NCI-H82 treated with DMSO at 0.1 percent for 48 hours (cell line): ENCODE data around the gene ZNF280B.
"Not testable (repeated sequence)": the region's sequence is repeated elsewhere in the genome, so short reads cannot be mapped to it uniquely, and the experiment has no call there.

ENCODE experiments used
- DNase-seq: peaks from one replicate; lab custom pipeline; 2025; ENCODE audit not compliant: unreplicated experiment; lab: John Stamatoyannopoulos, UW

The ZNF280B gene

DNA sequence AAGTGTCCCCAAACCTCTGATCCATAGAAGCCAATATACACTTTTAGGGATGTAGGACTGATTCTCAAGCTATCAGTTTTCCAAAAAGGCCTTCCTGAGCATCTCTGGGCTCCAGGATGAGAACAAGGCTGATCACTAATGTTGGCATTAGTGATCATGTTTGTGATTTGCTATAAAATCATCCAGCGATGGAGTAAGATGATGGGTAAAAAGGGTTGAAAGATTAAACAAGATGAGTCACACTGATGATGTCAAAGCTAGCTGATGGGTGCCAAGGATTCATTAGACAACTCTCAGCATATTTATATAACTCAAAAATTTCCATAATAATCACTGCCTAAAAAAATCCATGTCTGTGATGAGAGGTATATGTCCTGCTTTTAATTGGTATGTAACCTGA is 42.8 kb downstream of the ZNF280B start:
- DNase-seq: no peak

DNA sequence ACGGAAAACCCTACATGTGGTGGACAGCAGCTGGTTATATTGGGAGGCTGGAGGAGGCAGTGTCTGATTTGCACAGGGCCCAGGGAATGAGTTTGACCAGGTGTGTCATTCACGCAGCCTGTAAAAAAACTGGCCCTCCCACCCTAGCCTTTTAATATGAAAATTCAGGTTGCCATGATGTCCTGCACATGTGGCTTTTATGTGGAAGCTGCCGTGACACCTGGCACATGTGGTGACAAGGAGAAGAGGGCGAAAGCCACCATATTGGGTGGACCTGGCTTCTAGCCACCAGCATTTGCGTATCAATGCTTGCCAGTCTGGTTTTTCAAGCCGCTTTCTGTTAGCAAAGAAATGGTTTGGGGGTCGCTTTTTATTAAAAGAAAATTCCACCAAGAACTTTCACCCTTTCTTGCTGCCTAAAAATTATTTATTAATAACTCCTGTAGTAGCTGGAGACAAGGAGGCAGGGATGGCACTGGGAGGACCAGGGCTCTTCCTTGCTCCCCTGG is 43.4 kb downstream of the ZNF280B start:
- DNase-seq: no peak

DNA sequence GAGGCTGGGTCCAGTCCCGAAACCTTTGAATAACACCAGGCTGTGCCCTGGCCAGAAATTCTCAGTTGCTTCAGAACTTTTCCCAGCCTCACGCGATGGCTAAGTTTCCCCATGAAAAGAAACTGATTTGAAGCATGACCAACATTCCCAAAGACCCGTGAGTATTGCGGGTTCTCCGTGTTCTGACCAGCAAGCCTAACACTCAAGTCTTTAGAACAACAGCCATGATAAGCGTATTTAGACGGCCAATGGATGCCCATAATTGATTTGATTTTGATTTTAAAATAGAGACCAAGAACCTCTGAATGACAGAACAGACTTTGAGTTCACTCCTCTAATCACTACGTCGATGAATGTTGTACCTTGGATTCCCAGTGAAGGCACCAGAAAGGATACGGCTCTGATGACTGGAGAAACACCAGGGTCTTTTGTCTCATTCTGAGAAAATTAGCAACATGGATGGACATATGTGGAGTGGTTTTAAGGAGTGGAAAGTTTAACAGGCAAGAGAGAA is 43.9 kb downstream of the ZNF280B start:
- DNase-seq: no peak

GRCh38 chr22:22463855-22464540 is 44.5 kb downstream of the ZNF280B start:
- DNase-seq: peak; percentile 46

- DNase-seq: no peak
Observed at GRCh38 chr22:22462813-22463567, 45.6 kb downstream of the ZNF280B start.

GRCh38 chr22:22461583-22461982 is 47.0 kb downstream of the ZNF280B start:
- DNase-seq: no peak

- DNase-seq: no peak
Observed at GRCh38 chr22:22461111-22461510, 47.4 kb downstream of the ZNF280B start.

DNA sequence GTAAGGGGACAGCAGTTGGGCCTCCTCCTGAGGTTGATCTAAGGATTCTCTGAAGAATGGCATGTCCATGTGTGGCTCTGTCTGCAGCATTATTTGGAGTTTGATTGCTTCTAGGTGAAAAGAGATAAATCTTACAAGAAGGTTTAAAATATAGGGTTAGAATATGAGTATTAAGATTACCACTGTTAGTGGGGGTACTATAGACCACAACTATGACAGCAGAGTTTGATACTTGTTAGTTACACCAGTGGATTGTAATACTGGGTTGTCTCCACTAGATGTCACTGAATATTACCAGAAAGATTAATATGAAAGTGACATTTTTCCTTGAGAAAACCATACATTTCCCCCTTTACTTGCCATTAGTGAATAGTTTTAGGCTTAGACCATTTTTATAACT is 47.9 kb downstream of the ZNF280B start:
- no peak for DNase-seq

- DNase-seq: no peak
Observed at GRCh38 chr22:22460060-22460459, 48.5 kb downstream of the ZNF280B start.

DNA sequence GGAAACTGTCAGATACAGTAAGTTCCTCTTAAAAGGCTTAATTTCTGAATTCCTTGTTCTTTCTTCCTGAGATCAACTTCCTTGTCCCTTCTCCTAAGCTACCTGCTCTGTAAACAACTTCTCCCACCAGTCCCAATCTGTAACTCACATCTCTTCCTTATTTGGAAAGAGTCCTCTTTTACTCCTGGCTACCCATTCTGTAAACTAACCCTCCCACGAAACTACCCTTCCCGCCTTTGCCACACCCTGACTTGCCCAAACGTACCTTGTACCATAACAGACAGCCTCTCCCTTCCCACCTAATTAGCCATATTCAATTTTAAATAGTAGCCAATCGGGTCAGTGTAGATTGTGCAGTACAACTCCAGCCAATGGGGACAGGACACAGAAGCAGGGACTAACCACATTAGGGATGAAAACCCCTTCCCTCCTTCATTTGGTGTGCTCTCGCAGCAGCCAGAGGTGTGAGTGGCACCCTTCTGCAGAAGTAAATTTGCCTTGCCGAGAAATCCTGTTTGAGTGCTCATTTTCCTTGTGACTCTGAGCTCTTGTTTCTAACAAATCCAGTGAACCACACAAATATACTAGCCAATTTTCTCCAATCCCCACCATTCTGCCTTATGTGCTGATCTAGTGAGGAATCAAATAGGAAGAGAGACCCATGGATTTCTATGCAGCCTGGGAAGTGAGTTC is 49.5 kb downstream of the ZNF280B start:
- DNase-seq: no peak

- DNase-seq: no peak
Observed at GRCh38 chr22:22458387-22458786, 50.2 kb downstream of the ZNF280B start.

DNA sequence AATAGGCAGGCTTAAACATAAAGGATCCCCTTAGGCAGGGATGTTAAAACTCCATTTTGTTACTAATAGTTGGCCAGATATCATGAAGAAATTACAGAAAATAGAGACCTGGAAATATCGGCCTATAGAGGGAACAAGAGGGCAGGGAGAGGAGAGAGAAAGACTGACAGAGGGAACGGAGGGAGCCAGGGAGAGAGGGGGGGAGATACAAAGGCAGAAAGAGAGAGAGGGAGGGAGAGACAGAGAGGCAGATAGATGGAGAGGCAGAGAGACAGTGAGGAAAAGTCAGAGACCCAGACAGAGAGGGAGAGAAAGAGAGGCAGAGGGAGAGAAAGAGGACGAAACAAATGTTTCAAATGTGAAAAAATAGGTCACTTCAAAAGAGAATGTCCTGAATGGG is 53.5 kb downstream of the ZNF280B start:
- no peak for DNase-seq

- no peak for DNase-seq
Observed at GRCh38 chr22:22452996-22453686, 55.4 kb downstream of the ZNF280B start.

GRCh38 chr22:22452211-22452610 is 56.3 kb downstream of the ZNF280B start:
- no peak for DNase-seq

DNA sequence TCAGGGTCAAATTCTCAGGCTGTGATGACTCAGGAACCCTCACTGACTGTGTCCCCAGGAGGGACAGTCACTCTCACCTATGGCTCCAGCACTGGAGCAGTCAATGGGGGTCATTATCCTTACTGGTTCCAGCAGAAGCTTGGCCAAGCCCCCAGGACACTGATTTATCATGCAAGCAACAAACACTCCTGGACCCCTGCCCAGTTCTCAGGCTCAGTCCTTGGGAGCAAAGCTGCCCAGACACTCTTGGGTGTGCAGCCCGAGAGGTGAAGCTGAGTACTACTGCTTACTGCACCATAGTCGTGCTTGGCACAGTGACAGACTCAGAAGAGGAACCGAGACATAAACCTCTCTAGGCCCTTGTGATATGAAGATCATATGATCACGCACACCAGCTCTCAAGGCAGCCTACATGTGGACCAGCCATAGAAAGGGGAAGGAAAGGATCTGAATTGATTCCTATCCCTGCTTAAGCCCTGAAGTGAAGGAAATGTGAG is 58.2 kb downstream of the ZNF280B start:
- DNase-seq: no peak

DNA sequence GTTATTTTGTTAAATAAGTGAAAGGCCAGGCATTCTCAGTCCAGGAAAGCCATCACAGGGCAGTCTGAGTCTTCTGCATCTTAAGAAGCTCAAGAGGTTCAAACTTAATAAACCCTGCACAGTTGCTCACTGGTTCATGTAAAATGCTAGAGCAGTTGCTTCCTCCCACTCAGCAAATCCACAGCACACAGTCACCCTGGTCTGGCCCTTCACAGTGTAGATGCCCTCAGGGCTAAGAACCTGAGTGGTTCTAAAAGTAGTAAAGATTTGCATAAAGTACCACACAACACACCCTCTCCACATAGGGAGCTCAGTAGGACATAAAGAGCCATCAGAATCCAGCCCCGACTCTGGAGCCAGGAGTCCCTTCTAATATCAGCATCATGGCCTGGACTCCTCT is 58.7 kb downstream of the ZNF280B start:
- no peak for DNase-seq

- DNase-seq: no peak
Observed at GRCh38 chr22:22446517-22446916, 62.0 kb downstream of the ZNF280B start.

GRCh38 chr22:22444007-22444589 is 64.4 kb downstream of the ZNF280B start:
- DNase-seq: not testable (repeated sequence)

GRCh38 chr22:22442928-22443709 is 65.4 kb downstream of the ZNF280B start:
- DNase-seq: no peak

- not testable (repeated sequence) for DNase-seq
Observed at GRCh38 chr22:22441626-22442025, 66.9 kb downstream of the ZNF280B start.
